ENCODE data around the gene PAFAH1B1.

The PAFAH1B1 gene

DNA sequence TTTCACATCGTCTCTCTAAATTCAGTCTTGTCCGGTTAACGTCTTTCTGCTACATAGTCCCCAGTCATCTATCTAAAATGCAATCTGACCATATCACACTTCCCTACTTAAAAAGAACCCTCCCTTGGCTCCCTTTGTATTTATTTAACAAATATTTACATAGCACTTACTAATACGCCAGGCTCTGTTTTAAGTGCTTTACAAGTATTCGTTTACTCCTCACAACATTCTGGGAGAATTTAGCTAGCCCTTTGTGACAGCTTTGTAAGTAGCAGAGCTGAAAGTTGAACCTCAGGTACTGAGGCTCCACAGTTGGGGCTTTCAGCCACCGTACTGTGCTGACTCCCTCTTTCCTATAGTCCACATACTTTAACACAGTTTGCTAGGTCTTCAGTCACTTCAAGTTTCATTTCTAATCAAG, 9.2 kb downstream of the PAFAH1B1 start:
- Histone ChIP-seq H3K27ac (no peak overlapping the region), H3K9me3 (ENCODE audit: severe bottlenecking) (no peaks in the 10 kb centered on the region), H3K36me3 (peaks cover 37% of the 10 kb centered on the region), H3K4me3 (ENCODE audit: low read depth, low read length) (no peak overlapping the region), H3K27me3 (ENCODE audit: insufficient read depth, low read depth, severe bottlenecking) (no peaks in the 10 kb centered on the region)
- TF ChIP-seq, protein P1, sequence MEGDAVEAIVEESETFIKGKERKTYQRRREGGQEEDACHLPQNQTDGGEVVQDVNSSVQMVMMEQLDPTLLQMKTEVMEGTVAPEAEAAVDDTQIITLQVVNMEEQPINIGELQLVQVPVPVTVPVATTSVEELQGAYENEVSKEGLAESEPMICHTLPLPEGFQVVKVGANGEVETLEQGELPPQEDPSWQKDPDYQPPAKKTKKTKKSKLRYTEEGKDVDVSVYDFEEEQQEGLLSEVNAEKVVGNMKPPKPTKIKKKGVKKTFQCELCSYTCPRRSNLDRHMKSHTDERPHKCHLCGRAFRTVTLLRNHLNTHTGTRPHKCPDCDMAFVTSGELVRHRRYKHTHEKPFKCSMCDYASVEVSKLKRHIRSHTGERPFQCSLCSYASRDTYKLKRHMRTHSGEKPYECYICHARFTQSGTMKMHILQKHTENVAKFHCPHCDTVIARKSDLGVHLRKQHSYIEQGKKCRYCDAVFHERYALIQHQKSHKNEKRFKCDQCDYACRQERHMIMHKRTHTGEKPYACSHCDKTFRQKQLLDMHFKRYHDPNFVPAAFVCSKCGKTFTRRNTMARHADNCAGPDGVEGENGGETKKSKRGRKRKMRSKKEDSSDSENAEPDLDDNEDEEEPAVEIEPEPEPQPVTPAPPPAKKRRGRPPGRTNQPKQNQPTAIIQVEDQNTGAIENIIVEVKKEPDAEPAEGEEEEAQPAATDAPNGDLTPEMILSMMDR (IDR thresholded peaks at IDR 0.05; ENCODE audit: low read depth, low read length), result no peak
- DNase-seq, result no peak

DNA sequence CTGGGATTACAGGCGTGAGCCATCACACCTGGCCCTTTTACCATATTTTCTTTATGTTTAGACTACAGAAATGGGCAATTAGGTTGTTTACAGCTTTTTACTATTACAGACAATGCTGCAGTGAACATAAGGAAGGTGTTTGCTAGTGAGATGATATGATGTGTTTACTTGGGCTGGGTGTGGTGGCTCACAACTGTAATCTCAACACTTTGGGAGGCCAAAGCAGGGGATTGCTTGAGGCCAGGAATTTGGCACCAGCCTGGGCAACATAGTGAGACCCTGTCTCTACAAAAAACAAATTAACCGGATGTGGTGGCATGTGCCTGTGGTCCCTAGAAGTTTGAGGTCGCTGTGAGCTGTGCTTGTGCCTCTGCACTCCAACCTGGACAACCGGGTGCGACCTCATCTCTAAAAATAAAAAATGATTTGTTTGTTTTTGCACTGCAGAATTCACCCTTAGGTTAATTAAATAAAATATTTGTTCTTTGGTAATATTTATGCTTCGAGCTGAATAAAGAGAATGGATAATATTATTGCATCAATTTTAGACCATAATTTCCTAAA, 15.0 kb downstream of the PAFAH1B1 start:
- Histone ChIP-seq H3K36me3 (peaks cover 25% of the 10 kb centered on the region), H3K27ac (no peak overlapping the region), H3K9me3 (ENCODE audit: severe bottlenecking) (no peaks in the 10 kb centered on the region), H3K4me3 (ENCODE audit: low read depth, low read length) (no peak overlapping the region), H3K27me3 (ENCODE audit: insufficient read depth, low read depth, severe bottlenecking) (no peaks in the 10 kb centered on the region)
- TF ChIP-seq, protein P1 (IDR thresholded peaks at IDR 0.05; ENCODE audit: low read depth, low read length), result no peak
- no peak for DNase-seq

DNA sequence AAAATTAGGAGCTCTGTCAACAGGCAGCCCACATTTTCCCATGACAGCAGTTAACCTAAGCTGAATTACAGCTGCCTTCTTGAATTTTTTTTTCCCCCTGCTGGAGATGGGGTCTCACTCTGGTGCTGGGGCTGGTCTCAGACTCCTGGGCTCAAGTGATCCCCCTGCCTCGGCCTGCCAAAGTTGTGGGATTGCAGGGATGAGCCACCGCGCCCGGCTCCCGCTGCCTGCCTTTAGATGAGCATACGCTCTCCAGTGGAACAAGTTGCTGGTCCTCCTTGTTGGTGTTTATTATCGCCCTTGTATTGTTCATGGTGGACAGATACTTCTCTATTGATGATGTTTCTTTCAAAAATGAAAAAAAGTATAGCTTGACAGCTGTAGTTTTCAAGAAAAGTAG, 15.6 kb downstream of the PAFAH1B1 start:
- TF ChIP-seq, protein P1 (IDR thresholded peaks at IDR 0.05; ENCODE audit: low read depth, low read length), result no peak
- peaks cover 29% of the 10 kb centered on the region for H3K36me3 ChIP-seq
- no peak for DNase-seq
- no peak overlapping the region for H3K4me3 ChIP-seq (ENCODE audit: low read depth, low read length)
- no peak overlapping the region for H3K27ac ChIP-seq
- no peaks in the 10 kb centered on the region for H3K27me3 ChIP-seq (ENCODE audit: insufficient read depth, low read depth, severe bottlenecking)
- H3K9me3 ChIP-seq (ENCODE audit: severe bottlenecking), result no peaks in the 10 kb centered on the region

DNA sequence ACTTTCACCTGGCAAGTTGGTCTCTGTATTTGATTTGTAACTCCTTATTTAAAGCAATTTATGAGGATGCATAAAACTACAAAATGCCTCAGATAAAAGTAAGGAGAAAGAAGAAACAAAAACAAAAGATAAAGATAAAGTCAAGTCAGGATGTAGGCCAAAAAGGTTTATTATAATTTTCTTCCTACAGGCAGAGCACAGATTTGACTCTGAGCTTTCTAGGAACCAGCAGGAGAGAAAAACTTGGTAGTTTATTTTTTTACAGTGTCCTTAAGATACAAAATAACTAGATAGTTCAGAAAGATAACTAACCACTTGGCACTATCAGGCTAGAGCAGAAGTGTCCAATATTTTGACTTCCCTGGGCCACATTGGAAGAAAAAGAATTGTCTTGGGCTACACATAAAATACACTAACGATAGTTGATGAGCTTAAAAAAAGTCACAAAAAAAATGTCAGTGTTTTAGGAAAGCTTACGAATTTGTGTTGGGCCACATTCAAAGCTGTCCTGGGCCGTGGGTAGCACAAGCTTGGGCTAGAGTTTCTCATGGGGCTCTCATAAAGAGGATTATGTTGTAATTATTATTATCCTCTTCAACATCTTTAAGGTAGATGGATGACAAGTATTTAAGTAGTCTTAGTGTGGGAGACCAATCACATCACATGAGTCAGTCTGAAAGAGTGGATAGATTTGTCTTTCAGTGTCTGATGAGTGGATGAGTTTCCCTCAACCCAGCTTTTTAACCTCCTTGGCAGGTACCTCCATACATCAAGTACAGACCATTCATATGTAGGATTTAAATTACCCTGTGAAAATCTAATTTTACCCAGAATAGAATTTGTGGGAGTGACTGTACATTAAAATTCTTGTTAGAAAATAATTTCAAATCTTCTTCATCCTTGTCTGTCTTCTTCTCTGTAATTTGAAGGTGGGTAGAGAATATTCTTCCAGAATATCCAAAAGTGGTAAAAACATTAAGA, 17.0 kb downstream of the PAFAH1B1 start:
- H3K4me3 ChIP-seq (ENCODE audit: low read depth, low read length), result no peak overlapping the region
- TF ChIP-seq, protein P1 (IDR thresholded peaks at IDR 0.05; ENCODE audit: low read depth, low read length), result no peak
- H3K27me3 ChIP-seq (ENCODE audit: insufficient read depth, low read depth, severe bottlenecking), result no peaks in the 10 kb centered on the region
- peaks cover 25% of the 10 kb centered on the region for H3K36me3 ChIP-seq
- H3K9me3 ChIP-seq (ENCODE audit: severe bottlenecking), result no peaks in the 10 kb centered on the region
- no peak for DNase-seq
- H3K27ac ChIP-seq, result no peak overlapping the region

DNA sequence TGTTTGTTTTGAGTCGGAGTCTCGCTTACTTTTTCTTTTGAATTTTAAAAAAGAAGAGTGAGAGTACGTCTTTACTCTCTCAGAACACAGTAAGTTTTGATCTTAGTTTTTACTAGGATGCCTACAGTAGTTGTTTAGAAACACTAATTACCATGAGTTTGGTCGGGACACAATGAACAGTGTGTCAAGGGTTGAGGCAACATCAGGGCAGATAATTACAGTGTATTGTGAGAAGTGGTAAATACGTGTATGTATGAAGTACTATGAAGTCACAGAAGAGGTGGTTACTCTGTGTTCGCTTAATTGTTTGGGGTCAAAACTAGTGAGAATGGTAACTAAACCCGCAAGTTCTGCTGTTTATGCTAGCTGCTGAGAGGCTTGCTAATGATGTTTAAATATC, 18.2 kb downstream of the PAFAH1B1 start:
- TF ChIP-seq, protein P1 (IDR thresholded peaks at IDR 0.05; ENCODE audit: low read depth, low read length), result no peak
- H3K4me3 ChIP-seq (ENCODE audit: low read depth, low read length), result no peak overlapping the region
- no peaks in the 10 kb centered on the region for H3K27me3 ChIP-seq (ENCODE audit: insufficient read depth, low read depth, severe bottlenecking)
- H3K9me3 ChIP-seq (ENCODE audit: severe bottlenecking), result no peaks in the 10 kb centered on the region
- peaks cover 20% of the 10 kb centered on the region for H3K36me3 ChIP-seq
- H3K27ac ChIP-seq, result no peak overlapping the region
- no peak for DNase-seq

All from WERI-Rb-1 (cell line).